Heart left ventricle (tissue), 16 donors: ENCODE data around the gene DYDC2. TPM values are rescaled to one million over a fixed set of nuclear protein-coding genes. Genes with fewer than 3 reads are reported as not detected.

Experiments
- ATAC-seq, 4 donors: fragments of 200-7000 bp; cut with Tn5 transposase; one replicate each; pipeline ENCODE4 v1.9.1; 2020 to 2022; ENCODE audit warnings: moderate library complexity in 4 of 4, mild to moderate bottlenecking in 3 of 4, moderate number of reproducible peaks in 1 of 4
- DNase-seq, 5 donors: peaks; one replicate each; pipeline ENCODE4 v3.0.0-alpha.2; 2020
- H3K27ac ChIP-seq, 12 donors: fragments of 200-600 bp; sonication (generic) in 4 of 12; one replicate each; pipeline versions ENCODE4 v1.5.0 to v1.8.0; 2016 to 2022; ENCODE audit warnings: mild to moderate bottlenecking in 2 of 12
- H3K27me3 ChIP-seq, 9 donors: fragments of 200-600 bp; sonication (generic) in 2 of 9; one replicate each; pipeline versions ENCODE4 v1.5.1 to v1.8.0; 2016 to 2022; ENCODE audit warnings: mild to moderate bottlenecking in 3 of 9
- H3K36me3 ChIP-seq, 9 donors: fragments of 200-600 bp; sonication (generic) in 2 of 9; one replicate each; pipeline versions ENCODE4 v1.5.0 to v1.8.0; 2018 to 2022; ENCODE audit warnings: mild to moderate bottlenecking in 2 of 9
- H3K4me1 ChIP-seq, 12 donors: fragments of 200-600 bp; sonication (generic) in 4 of 12; one replicate each; pipeline versions ENCODE4 v1.5.0 to v1.8.0; 2016 to 2022; ENCODE audit warnings: mild to moderate bottlenecking in 3 of 12
- H3K4me3 ChIP-seq, 12 donors: fragments of 200-600 bp; sonication (generic) in 4 of 12; one replicate each; pipeline versions ENCODE4 v1.5.0 to v1.8.0; 2017 to 2022; ENCODE audit warnings: mild to moderate bottlenecking in 9 of 12, moderate library complexity in 4 of 12
- H3K9me3 ChIP-seq, 12 donors: fragments of 200-600 bp; sonication (generic) in 4 of 12; one replicate each; pipeline versions ENCODE4 v1.5.0 to v1.8.0; 2016 to 2022; ENCODE audit warnings: mild to moderate bottlenecking in 1 of 12
- CTCF ChIP-seq, 12 donors: fragments of 200-600 bp; sonication (generic) in 4 of 12; IDR thresholded peaks; one replicate each; pipeline versions ENCODE4 v1.5.0 to v1.8.0; 2018 to 2022; ENCODE audit warnings: antibody characterized with exemption in 12 of 12, mild to moderate bottlenecking in 5 of 12
- POLR2A ChIP-seq, 2 donors: fragments of 450-650 bp; IDR thresholded peaks; one replicate each; pipeline ENCODE4 v1.6.1; 2017; ENCODE audit warnings: antibody characterized with exemption in 2 of 2, mild to moderate bottlenecking in 2 of 2, moderate library complexity in 2 of 2
- WGBS, 4 donors: extraction: QIAGEN DNeasy Blood & Tissue Kit in 2 of 4; methylation state at CpG; one replicate each; pipeline versions ENCODE4 v1.1.5 to v1.1.7; 2013 to 2018; 5-methylcytosine and 5-hydroxymethylcytosine counted together
- intact Hi-C, 10 donors: fragments of 100-400 bp; cut with DNase I; formaldehyde crosslinking; loops; one replicate each; pipeline versions ENCODE4 v1.11.1 to v1.14.2; 2022
- polyA plus RNA-seq, 2 donors: library from polyadenylated mRNA; stranded (reverse); fragments of 200-250 nt; gene quantifications; one replicate each; pipeline ENCODE4 v1.2.3, GENCODE V29; 2013
- total RNA-seq, 9 donors: library from RNA; depleted of rRNA in 2 of 9; stranded (reverse); fragments of >200 nt in 2 of 9; fragmentation: NEBNext Ultra II Directional in 3 of 9; extraction: Animal tissue kit (Norgen Biotek cat#: 25700) in 3 of 9; gene quantifications; one replicate each; pipeline versions ENCODE4 v1.1.0 to v1.2.4, GENCODE V29; 2016 to 2023
- donor health status: ischemic (EF 13 %, LVEDD 7.1; RV severe dilation, severe dysfunction).
- donor health status: healthy with polysubstance abuse.
- donor health status: DM: no; HTN: yes; CAD: no.
- donor health status: DM: no; HTN: no; CAD: no.
- donor health status: ischemic (EF 25% LVEDD 6.9; RV normal size, moderate dysfunction).
- donor health status: ischemic (EF 25% LVEDD 5.7; RV mildly dilated, moderate dysfunction).
- donor health status: healthy.
- donor health status: DM: yes; HTN: yes; CAD: no.
- donor health status: ischemic (EF 35%, LVEDD 5.7; RV mildly dilated, moderate dysfunction).
- donor health status: nonischemic (EF 11% LVEDD 7.7; RV severe dilation, severe dysfunction).
- donor health status: DM: yes; HTN: yes; CAD: no.
- donor health status: PGD.
- donor health status: ischemic (EF 29% LVEDD 5.4; RV normal size, mild dysfunction).
- donor health status: nonischemic (EF 23%, LVEDD 6.1; RV moderate dilation, normal function).

DYDC2 gene
- total and polyA plus RNA-seq, 11 donors, result not detected

- no peaks in the 10 kb centered on the region for H3K36me3 ChIP-seq
- H3K4me3 ChIP-seq, result no peak overlapping the region
- intact Hi-C loops, result no loop called here
- peaks cover 0 to 7% (median 0%) of the 10 kb centered on the region in 12 donors for H3K9me3 ChIP-seq
- no peak overlapping the region for H3K27ac ChIP-seq
- H3K4me1 ChIP-seq, result no peaks in the 10 kb centered on the region
- DNase-seq (no peak), ATAC-seq (no peak)
- 81 to 88% (median 85%) methylated on average over 2 of the region's 2 CpGs for WGBS, 4 donors
- no peak for TF ChIP-seq CTCF (IDR thresholded peaks at IDR 0.05)
- no peak for TF ChIP-seq POLR2A (IDR thresholded peaks at IDR 0.05)
- H3K27me3 ChIP-seq, result peaks cover 0 to 11% (median 0%) of the 10 kb centered on the region in 9 donors
Observed at GRCh38 chr10:80322158-80322557, 34.4 kb upstream of the DYDC2 start.

DNA sequence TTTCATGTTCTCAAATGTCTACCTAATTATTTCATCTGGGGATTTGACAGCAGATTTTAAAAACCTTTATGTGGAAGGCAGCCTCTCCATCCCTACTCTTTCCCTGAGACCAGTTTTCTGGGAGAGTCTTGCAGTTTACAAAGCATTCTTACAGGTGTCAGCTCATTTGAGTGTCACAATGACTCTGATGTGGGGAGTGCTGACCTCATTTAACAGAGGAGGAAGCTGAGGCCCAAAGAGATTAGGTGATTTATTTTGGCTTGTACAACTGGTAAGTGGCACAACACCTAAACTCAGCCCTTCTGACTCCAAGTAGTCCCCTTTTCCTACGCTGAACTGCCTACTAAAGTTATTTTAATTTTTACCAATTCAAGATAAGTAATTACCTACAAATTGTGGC is 33.9 kb upstream of the DYDC2 start:
- peaks cover 0 to 12% (median 0%) of the 10 kb centered on the region in 9 donors for H3K27me3 ChIP-seq
- intact Hi-C loops, result no loop called here
- 62 to 83% (median 71%) methylated on average over 1 of the region's 1 CpG for WGBS, 4 donors
- peaks cover 0 to 1% (median 0%) of the 10 kb centered on the region in 12 donors for H3K9me3 ChIP-seq
- no peaks in the 10 kb centered on the region for H3K4me1 ChIP-seq
- ATAC-seq (no peak), DNase-seq (no peak)
- no peak overlapping the region for H3K27ac ChIP-seq
- TF ChIP-seq CTCF (IDR thresholded peaks at IDR 0.05) (no peak), POLR2A (IDR thresholded peaks at IDR 0.05) (no peak)
- H3K4me3 ChIP-seq, result no peak overlapping the region
- H3K36me3 ChIP-seq, result no peaks in the 10 kb centered on the region

GRCh38 chr10:80323311-80323710 is 33.3 kb upstream of the DYDC2 start:
- ATAC-seq, result no peak
- WGBS, 4 donors, result 53 to 70% (median 60%) methylated on average over 3 of the region's 3 CpGs

DNA sequence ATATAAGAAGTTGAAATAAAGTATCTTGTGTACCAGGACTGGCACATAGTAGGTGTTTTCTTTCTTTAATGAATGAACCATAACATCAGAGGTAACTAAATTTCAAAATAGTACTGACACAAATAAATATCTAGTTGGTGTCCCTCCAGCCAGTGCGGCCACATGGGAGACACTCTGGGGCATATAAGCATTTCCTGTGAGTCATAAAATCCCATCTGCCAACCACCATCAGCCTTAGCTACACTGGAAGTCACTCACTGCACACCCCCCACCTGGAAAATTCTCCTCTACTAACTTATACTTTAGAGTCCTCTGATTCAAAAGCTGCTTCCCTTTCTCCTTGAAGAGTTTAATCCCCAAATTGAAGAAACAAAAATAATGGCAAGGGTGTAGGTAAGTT is 32.5 kb upstream of the DYDC2 start:
- DNase-seq (no peak), ATAC-seq (no peak)
- intact Hi-C loops, result no loop called here
- no peaks in the 10 kb centered on the region for H3K4me1 ChIP-seq
- WGBS, 4 donors, result 28 to 49% (median 42%) methylated on average over 1 of the region's 1 CpG
- TF ChIP-seq POLR2A (IDR thresholded peaks at IDR 0.05) (no peak), CTCF (IDR thresholded peaks at IDR 0.05) (no peak)
- H3K36me3 ChIP-seq, result no peaks in the 10 kb centered on the region
- H3K9me3 ChIP-seq, result no peaks in the 10 kb centered on the region
- no peak overlapping the region for H3K4me3 ChIP-seq
- no peak overlapping the region for H3K27ac ChIP-seq
- H3K27me3 ChIP-seq, result peaks cover 0 to 11% (median 0%) of the 10 kb centered on the region in 9 donors

More at GRCh38 chr10:80323311-80323710, 33.3 kb upstream of the DYDC2 start:
- no peak for DNase-seq
- no peak overlapping the region for H3K27ac ChIP-seq
- TF ChIP-seq CTCF (IDR thresholded peaks at IDR 0.05) (no peak), POLR2A (IDR thresholded peaks at IDR 0.05) (no peak)
- no peaks in the 10 kb centered on the region for H3K36me3 ChIP-seq
- H3K9me3 ChIP-seq, result no peaks in the 10 kb centered on the region
- H3K27me3 ChIP-seq, result peaks cover 0 to 11% (median 0%) of the 10 kb centered on the region in 9 donors
- H3K4me1 ChIP-seq, result no peaks in the 10 kb centered on the region
- H3K4me3 ChIP-seq, result no peak overlapping the region
- intact Hi-C loops, result no loop called here
